ENCODE results near the gene VWA7.

The VWA7 gene

DNA sequence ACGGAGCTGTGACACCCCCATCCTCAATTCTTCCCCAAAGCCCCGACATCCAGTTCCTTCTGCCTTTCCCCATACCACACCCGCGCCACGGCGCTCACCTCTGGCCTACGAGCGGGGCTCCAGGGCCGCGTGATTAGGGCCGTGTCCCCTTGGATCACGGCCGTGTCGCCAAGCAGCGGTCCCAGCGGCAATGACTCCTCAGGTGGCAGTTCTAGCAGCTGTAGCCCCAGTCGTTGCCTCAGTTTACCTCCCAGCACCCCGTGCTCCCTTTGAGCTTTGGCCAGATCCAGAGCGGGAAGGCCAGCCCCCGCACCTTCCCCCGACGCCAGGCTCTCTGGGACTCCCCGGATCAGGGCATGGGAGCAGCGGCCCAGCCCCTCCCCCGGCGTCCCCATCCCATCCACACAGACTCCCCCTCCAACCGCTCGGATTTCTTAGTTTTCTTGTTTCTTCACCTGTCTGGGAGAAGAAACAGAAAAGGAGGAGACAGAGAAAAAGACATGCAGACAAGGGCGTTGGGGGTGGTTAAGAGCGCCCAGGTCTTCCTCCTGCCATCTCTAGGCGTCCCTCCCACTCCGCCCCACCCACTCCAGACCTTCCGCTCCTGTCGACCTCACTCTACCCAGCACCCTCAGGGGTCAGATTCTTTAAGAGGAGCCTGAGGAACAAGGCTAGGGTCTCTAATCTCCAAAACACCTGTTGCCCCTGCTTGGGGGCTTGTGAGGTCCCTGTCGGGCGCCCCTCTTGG lies 48.2 kb downstream of the VWA7 start, which contains the start of gene DDAH2:
Gene DDAH2 (minus strand): TSS at position 533 of the 748 bp plus-strand sequence. CDS start 138 bp downstream, at position 395.
- DNase-seq (ENCODE audit: low read depth) = no peak

DNA sequence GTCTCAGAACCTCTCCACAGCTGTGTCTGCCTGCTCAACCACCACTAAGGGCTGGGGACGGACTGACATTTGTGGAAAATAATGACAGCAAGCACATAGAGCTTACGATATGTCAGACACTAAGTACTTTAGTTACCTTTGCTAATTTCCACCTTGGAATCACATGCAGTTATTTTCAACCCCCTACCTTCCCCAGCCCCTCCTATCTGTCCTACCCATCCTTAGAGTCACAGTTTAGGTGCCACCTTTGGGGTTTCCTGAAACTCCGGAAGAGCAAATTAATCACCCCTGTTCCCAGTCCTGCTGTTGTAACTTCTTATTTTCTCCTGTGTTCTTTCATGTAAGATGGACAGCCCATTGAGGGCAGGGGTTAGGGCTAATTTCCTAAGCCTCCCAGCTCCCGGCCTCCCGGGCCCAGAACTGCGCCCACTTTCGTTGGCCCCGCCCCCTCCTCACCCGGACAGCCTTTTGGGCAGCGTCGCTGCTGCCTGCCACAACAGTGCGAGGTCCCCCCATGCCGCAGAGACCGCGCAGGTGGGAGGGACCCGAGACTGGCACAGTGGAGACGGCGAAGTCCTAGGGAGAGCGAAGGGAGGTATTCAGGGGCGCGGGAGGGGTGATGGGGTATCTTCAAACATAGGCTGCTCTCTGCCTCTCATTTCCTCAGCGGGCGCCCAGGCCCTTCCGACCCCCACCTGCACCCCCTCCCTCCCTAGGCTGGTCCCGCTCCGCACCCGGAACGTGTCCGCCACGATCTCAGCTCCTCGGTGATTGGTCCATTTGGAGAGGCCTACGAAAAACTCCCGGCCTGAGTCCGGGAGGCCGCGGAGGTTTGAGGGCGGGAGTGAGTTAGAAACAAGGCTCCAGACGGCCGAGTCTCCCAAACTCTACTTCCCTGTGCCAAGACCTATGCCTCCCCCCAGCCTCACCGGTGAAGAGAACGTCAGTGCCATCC lies 49.1 kb downstream of the VWA7 start:
- no peak for DNase-seq (ENCODE audit: low read depth)

DNA sequence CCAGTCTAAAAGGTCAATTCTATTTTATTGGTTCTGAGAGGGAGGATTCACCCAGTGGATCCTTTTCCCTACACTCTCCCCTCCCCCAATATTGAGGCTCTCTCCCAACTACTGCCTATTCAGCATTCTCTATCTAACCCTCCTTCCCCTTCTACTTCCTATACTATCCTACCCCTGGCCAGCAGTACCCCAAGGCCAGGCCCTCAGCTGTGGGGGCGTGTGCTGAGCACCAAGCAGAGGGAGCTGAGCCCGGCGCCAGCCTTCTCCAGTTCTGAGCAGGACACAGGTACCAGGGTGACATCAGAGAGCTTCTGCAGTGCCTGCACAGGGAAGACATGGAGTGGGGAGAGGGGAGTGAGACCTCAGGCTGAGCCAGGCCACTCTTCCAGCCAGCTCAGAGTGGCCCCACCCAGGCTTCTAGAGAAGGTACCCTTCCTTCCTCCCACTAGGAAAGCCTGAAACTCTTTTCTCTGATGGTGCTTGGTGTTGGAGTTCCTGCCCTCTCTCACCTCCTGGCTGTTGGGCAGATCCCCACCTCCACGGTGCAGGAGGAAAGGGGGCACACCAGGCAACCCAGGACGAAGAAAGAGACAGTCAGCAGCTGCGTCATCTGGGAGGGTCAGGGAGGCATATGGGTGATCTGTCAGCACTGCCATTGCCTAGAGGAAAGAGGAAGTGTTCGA lies 50.0 kb downstream of the VWA7 start:
- no peak for DNase-seq (ENCODE audit: low read depth)

DNA sequence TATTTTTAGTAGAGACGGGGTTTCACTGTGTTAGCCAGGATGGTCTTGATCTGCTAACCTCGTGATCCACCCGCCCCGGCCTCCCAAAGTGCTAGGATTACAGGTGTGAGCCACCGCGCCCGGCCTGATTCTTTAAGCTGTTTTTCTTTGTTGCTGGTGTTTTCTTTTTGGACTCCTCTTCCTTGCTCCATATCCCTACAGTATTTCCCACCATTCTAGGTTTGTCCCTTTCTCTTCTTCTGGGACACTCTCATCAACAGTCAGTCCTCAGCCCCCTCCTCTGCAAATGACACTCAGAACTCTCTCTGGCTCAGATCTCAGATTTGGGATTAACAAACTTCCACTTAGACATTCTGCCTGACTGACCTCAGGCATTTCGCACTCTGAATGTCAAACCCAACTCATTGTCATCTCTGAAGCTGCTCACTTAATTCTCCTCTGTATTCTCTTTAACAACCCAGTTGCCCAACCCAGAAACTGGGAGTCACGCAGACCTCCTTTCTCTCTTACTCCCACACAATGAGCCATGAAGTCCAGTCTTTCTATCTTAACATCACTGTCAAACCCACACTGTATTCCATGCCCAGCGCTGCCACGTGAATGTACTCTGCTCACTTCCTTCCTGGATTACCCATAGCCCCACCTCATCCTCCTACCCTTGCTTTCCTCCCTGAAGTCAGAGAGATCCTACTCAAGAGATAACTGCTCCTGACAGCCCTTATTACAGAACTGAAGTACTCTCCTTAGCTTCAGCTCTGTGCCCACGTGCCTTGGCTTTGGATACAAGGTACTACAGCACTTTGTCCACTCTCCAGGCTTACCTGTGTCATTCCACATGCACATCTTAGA lies 51.4 kb downstream of the VWA7 start:
- DNase-seq (ENCODE audit: low read depth) = no peak

DNA sequence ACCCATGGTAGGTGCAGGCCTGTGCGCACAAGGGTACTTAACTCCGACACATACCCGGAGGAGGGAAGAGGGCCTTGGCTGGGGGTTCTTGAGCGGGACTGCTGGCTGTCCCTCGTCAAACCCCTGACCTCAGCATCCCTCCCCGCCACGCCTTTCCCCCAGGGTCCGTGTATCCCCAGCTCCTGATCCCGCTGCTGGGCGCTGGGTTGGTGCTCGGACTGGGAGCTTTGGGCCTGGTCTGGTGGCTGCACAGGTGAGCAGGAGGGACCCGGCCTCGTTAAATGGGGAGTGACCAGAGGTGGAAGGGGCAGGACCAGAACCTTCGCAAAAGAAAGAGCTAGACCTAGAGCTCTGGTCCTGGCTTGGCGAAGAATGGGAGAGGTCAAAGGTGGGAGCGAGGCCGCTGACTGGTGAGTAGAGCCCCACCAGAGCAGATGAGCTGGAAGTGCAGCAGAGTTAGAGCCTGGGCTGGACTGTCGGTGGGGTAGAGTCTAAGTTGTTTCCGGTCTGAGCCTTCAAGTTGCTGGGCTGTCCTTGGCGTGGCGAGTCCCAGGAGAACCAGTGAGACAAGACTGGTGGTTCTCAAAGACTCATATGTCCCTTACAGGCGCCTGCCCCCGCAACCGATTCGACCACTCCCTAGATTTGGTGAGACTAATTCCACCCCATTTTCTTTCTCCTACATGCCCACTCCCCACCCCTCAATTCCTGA lies 53.0 kb downstream of the VWA7 start:
- DNase-seq (ENCODE audit: low read depth) = no peak

DNA sequence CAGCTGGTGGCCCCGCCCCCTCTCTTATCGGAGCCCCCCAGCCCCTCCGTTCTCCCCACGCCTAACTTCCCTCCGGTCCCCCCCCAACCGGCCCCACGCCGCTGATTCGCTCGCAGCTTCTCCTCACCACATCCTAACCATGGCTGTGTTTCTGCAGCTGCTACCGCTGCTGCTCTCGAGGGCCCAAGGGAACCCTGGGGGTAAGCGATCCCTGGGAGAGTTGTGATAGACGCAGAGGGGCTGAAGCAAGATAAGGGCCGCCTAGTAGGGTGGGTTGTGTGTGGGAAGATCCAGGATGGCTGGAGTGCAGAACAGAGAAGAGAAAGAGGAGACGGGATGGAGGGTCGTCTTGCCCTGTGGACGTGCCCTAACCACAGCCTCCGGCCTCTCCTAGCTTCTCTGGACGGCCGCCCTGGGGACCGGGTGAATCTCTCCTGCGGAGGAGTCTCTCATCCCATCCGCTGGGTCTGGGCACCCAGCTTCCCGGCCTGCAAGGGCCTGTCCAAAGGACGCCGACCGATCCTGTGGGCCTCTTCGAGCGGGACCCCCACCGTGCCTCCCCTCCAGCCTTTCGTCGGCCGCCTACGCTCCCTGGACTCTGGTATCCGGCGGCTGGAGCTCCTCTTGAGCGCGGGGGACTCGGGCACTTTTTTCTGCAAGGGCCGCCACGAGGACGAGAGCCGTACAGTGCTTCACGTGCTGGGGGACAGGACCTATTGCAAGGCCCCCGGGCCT lies 53.7 kb downstream of the VWA7 start, which contains the start of gene MPIG6B:
Gene MPIG6B (plus strand): TSS at position 129 of the 735 bp plus-strand sequence. CDS start 11 bp downstream, at position 140.
- no peak for DNase-seq (ENCODE audit: low read depth)

DNA sequence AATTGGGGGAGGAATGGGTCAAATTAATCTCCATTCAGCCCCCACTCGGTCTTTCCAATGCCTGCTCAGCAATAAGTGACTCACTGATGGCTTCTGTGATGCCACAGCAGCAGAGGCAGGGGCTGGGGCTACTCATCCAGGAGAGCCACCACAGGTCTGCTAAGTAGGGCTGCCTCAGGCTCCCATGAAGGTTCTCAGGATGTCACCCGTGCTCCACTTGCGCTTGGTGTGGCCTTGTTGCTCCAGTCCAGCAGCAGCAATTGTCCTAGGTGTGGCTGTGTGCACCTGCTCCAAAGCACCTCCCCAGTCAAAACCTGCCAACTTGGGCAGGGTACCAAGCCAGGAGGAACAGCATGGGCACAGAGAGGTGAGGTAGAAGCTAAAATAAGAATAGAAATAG lies 55.0 kb downstream of the VWA7 start:
- DNase-seq (ENCODE audit: low read depth) = no peak

DNA sequence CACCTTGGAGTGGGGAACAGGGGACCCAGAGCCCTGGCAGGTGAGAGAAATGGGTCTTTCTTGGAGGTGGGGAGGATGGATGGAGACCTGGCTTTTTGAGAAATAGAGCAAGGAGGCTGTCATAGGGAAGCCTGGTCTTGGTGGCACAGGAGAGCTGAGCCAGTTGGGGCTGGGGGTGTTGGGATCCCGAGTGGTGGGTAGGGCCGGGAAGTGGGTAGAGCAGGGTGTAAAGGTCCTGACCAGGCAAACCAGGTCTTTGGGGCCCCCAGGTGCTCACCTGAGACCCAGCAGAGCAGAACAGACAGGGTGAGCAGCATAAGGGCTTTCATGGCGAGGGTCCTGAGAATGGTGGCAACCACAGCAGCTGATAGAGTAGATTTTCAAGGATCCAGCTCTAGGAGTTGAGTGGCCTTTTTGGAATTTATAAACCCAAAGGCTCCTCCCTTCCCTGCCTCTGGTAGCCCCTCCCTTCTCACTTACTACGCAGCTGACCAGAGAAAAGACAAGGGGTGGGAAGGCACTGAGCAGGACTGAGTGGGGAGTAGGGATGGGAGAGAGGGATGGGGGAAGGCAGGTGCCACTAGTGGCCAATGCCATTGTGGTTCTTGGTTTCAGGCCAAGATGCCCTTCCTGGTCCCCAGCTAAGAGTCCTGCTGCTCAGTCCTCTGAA lies 55.6 kb downstream of the VWA7 start, which contains the start of gene LY6G6C:
Gene LY6G6C (minus strand): TSS at position 396 of the 670 bp plus-strand sequence. CDS start 67 bp downstream, at position 329.
- no peak for DNase-seq (ENCODE audit: low read depth)

DNA sequence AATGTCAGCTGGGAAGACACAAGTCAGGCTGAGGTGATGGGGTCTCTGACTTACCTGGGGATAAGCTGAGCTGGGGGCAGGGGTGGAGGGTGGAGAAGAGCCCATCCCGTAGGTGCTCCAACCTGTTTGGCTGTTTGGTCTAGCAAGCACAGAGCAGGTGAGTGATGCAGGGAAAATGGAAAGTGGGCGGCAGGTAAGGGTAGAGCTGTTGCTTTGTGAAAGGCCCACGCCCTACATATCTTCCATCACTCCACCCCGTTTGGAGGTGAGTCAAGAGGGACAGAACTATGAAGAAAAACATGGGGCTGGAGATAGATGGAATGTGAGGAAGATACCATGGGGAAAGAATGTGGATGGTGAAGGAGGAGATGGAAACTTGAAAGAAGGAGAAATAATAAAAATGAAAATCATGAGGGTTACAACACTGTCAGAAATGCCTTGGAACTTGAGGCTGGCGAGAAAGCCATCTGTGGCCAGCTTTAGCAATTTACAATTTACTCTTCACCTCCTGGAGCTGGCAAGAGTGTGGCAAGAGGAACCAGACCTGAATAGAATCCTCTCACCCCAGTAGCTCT lies 56.8 kb downstream of the VWA7 start:
- no peak for DNase-seq (ENCODE audit: low read depth)

DNA sequence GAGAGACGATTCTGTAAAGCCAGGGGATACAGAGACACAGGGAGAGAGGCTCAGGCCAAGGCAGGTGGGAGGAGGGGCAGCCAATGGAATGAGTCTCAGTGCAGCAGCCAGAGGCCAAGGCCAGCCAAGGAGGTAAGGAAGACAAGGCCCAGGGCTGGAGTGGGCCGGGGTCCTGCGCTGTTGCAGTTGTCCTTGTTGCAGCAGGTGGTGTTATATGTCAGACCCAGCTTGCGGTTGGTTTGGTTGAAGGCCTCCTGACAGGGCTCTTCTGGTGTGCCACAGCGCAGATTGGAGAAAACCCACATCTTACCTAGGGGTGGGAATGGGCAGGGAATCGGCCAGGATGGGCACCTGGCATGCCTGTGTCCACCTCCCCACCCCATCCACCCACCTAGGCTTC lies 58.1 kb downstream of the VWA7 start:
- DNase-seq (ENCODE audit: low read depth) = no peak

DNA sequence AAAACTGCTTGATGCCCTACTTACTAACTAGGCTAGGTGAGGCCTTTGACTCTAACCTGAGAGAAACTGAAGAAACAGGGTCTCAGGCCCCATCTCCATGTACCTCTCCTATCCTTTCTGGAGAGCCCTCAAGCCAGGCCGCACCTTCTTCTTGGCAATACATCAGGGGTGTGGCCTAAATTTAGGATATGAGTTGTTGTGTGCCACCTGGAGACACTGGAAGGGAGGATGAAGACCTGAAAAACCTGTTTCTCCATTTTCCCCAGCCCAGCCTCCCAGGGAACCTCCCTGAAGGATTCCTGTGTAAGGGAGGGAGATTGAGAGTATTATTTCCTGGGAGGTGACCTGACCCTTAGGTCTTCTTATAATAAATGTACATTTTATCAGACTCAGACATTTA lies 58.9 kb downstream of the VWA7 start:
- DNase-seq (ENCODE audit: low read depth) = no peak

DNA sequence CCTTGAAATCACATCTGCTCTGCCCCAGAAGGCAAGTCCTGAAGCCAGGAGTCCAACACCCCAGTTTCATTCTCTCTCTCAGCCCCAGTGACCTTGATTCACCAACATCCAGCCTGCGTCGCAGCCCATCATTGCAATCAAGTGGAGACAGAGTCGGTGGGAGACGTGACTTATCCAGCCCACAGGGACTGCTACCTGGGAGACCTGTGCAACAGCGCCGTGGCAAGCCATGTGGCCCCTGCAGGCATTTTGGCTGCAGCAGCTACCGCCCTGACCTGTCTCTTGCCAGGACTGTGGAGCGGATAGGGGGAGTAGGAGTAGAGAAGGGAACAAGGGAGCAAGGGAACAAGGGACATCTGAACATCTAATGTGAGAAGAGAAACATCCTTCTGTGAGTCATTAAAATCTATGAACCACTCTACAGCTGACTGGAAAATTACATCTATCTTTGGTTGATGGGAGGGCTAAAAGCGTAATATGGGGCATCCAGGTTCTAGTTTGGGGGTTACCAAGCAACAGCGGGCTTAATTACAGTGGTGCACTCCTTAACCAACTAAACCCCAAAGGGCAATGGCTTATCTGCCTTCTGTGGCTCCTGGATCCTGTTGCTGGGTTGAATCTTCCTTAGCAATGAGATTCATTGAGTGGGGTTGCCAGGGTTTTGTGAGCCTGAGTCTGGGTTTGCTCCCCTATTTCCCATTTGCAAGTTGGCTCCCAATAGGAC lies 59.5 kb downstream of the VWA7 start:
- DNase-seq (ENCODE audit: low read depth) = no peak
